IMR-90 (cell line): ENCODE data around the gene ASB6. TPM values are rescaled to one million over a fixed set of nuclear protein-coding genes. Genes with fewer than 3 reads are reported as not detected.
A peak's percentile ranks its signal among the peaks of the same experiment; 100 is the strongest.

Source experiments
- ATAC-seq: fragments of 200-7000 bp; cut with Tn5 transposase; 2 replicates; pipeline ENCODE4 v1.9.1; 2020; ENCODE audit warnings: low read depth, mild to moderate bottlenecking, moderate library complexity
- BruUV-seq: library from RNA; stranded (reverse); fragments of 400-500 nt; replicated peaks from 2 replicates; lab custom pipeline; 2021; lab: Mats Ljungman, UMichigan
- CTCF ChIA-PET: fragments of 300-600 bp; formaldehyde crosslinking; extraction: SDS; loops from one replicate; lab custom pipeline; 2021; ENCODE audit warnings: antibody characterized with exemption; lab: Yijun Ruan, JAX
- POLR2A ChIA-PET: fragments of 300-600 bp; sonication (Branson Sonifier 250); formaldehyde crosslinking; loops from one replicate; lab custom pipeline; 2022; ENCODE audit warnings: antibody characterized with exemption; ENCODE audit not compliant: unreplicated experiment; lab: Charles Lee
- DNase-seq: peaks from one replicate; pipeline ENCODE4 v3.0.0; 2013
- H2AFZ ChIP-seq: replicated peaks from 2 replicates; pipeline ENCODE3; 2013; ENCODE audit warnings: low read length, mild to moderate bottlenecking; ENCODE audit not compliant: poor library complexity
- H2AK5ac ChIP-seq: 2 replicates; pipeline ENCODE4 v1.6.1; 2013; ENCODE audit warnings: low read depth, low read length, inconsistent platforms
- H2AK9ac ChIP-seq: replicated peaks from 2 replicates; pipeline ENCODE3; 2013; ENCODE audit warnings: mild to moderate bottlenecking, low read depth, low read length, moderate library complexity; ENCODE audit not compliant: poor library complexity
- H2BK120ac ChIP-seq: 2 replicates; pipeline ENCODE4 v1.6.1; 2013; ENCODE audit warnings: low read depth, low read length, inconsistent platforms
- H2BK15ac ChIP-seq: 3 replicates; pipeline ENCODE4 v1.6.1; 2013; ENCODE audit warnings: low read depth, low read length, inconsistent platforms
- H2BK20ac ChIP-seq: 2 replicates; pipeline ENCODE4 v1.6.1; 2013; ENCODE audit warnings: low read depth, mild to moderate bottlenecking, inconsistent platforms, low read length, moderate library complexity
- H2BK5ac ChIP-seq: 2 replicates; pipeline ENCODE4 v1.6.1; 2013; ENCODE audit warnings: mild to moderate bottlenecking, low read depth, low read length, inconsistent platforms; ENCODE audit not compliant: poor library complexity, severe bottlenecking
- H3K14ac ChIP-seq: replicated peaks from 2 replicates; pipeline ENCODE4 v1.6.1; 2013; ENCODE audit warnings: low read depth, low read length, inconsistent platforms
- H3K18ac ChIP-seq: 2 replicates; pipeline ENCODE4 v1.6.1; 2013; ENCODE audit warnings: low read depth, low read length, control low read depth
- H3K23ac ChIP-seq: 2 replicates; pipeline ENCODE4 v1.6.1; 2013; ENCODE audit warnings: low read depth, low read length, inconsistent platforms
- H3K27ac ChIP-seq: 2 replicates; pipeline ENCODE4 v1.5.1; 2013; ENCODE audit warnings: mild to moderate bottlenecking, control low read depth, low read length; ENCODE audit not compliant: insufficient read depth
- H3K27me3 ChIP-seq: 2 replicates; pipeline ENCODE4 v1.6.1; 2013; ENCODE audit warnings: low read length; ENCODE audit not compliant: control insufficient read depth, insufficient read depth
- H3K36me3 ChIP-seq: 2 replicates; pipeline ENCODE4 v1.6.1; 2013; ENCODE audit warnings: low read length, mixed read lengths; ENCODE audit not compliant: control insufficient read depth, insufficient read depth
- H3K4ac ChIP-seq: 2 replicates; pipeline ENCODE4 v1.6.1; 2013; ENCODE audit warnings: low read depth, low read length, inconsistent platforms
- H3K4me1 ChIP-seq: 2 replicates; pipeline ENCODE4 v1.6.1; 2013; ENCODE audit warnings: low read length, mixed read lengths; ENCODE audit not compliant: control insufficient read depth, insufficient read depth
- H3K4me2 ChIP-seq: 2 replicates; pipeline ENCODE4 v1.6.1; 2013; ENCODE audit warnings: low read depth, mild to moderate bottlenecking, control low read depth, low read length, moderate library complexity
- H3K4me3 ChIP-seq: 2 replicates; pipeline ENCODE4 v1.5.1; 2013; ENCODE audit warnings: low read depth, mild to moderate bottlenecking, control low read depth, low read length, moderate library complexity; ENCODE audit not compliant: insufficient read depth
- H3K56ac ChIP-seq: 2 replicates; pipeline ENCODE4 v1.6.1; 2013; ENCODE audit warnings: low read length, inconsistent platforms; ENCODE audit not compliant: insufficient read depth; ENCODE audit errors: extremely low read depth
- H3K79me1 ChIP-seq, 2 experiments: 2 replicates each; pipeline ENCODE4 v1.6.1; 2013; ENCODE audit warnings: low read length in 2 of 2, inconsistent platforms in 1 of 2, low read depth in 1 of 2
- H3K9ac ChIP-seq: 2 replicates; pipeline ENCODE4 v1.6.1; 2013; ENCODE audit warnings: low read depth, low read length, control low read depth
- H3K9me1 ChIP-seq: 2 replicates; pipeline ENCODE4 v1.6.1; 2013; ENCODE audit warnings: low read length, inconsistent platforms; ENCODE audit not compliant: insufficient read depth
- H3K9me3 ChIP-seq: 2 replicates; pipeline ENCODE4 v1.6.1; 2013; ENCODE audit warnings: low read length; ENCODE audit not compliant: control insufficient read depth, insufficient read depth
- H4K20me1 ChIP-seq: 2 replicates; pipeline ENCODE4 v1.6.1; 2013; ENCODE audit warnings: low read length, inconsistent platforms; ENCODE audit not compliant: insufficient read depth
- H4K5ac ChIP-seq: 2 replicates; pipeline ENCODE4 v1.6.1; 2013; ENCODE audit warnings: mild to moderate bottlenecking, low read depth, low read length, control low read depth
- H4K8ac ChIP-seq, 2 experiments: 2 replicates each; pipeline ENCODE4 v1.6.1; 2013; ENCODE audit warnings: low read depth in 2 of 2, low read length in 2 of 2, control low read depth in 1 of 2, inconsistent platforms in 1 of 2
- H4K91ac ChIP-seq: 2 replicates; pipeline ENCODE4 v1.6.1; 2013; ENCODE audit warnings: low read depth, low read length, inconsistent platforms; ENCODE audit not compliant: insufficient read depth
- BHLHE40 ChIP-seq: fragments of 150-350 bp; IDR thresholded peaks from 2 replicates; pipeline ENCODE4 v1.6.1; 2016; ENCODE audit warnings: mild to moderate bottlenecking, low read depth, low read length
- CEBPB ChIP-seq: IDR thresholded peaks from 2 replicates; pipeline ENCODE4 v1.6.1; 2012; ENCODE audit warnings: low read depth, low read length, improper control_type of control experiment
- CHD1 ChIP-seq: IDR thresholded peaks from 2 replicates; pipeline ENCODE4 v1.6.1; 2012; ENCODE audit warnings: low read depth, low read length, improper control_type of control experiment
- FOS ChIP-seq: fragments of 150-350 bp; IDR thresholded peaks from 2 replicates; pipeline ENCODE4 v1.6.1; 2016; ENCODE audit warnings: low read depth, low read length
- MAFK ChIP-seq: IDR thresholded peaks from 2 replicates; pipeline ENCODE4 v1.6.1; 2012; ENCODE audit warnings: low read depth, low read length, improper control_type of control experiment
- MAZ ChIP-seq: IDR thresholded peaks from 2 replicates; pipeline ENCODE4 v1.6.1; 2012; ENCODE audit warnings: low read depth, mild to moderate bottlenecking, low read length, improper control_type of control experiment, moderate library complexity, borderline replicate concordance
- NFE2L2 ChIP-seq: fragments of 150-350 bp; IDR thresholded peaks from 2 replicates; pipeline ENCODE4 v1.6.1; 2016; ENCODE audit warnings: low read depth, mild to moderate bottlenecking, low read length
- POLR2A ChIP-seq: IDR thresholded peaks from 2 replicates; pipeline ENCODE4 v1.6.1; 2012; ENCODE audit warnings: mild to moderate bottlenecking, low read depth, low read length
- RAD21 ChIP-seq: IDR thresholded peaks from 2 replicates; pipeline ENCODE4 v1.6.1; 2012; ENCODE audit warnings: low read length, improper control_type of control experiment
- RCOR1 ChIP-seq: IDR thresholded peaks from 2 replicates; pipeline ENCODE4 v1.6.1; 2012; ENCODE audit warnings: mild to moderate bottlenecking, low read length, improper control_type of control experiment; ENCODE audit not compliant: insufficient replicate concordance
- RFX5 ChIP-seq: IDR thresholded peaks from 2 replicates; pipeline ENCODE4 v1.8.0; 2012; ENCODE audit warnings: low read depth, mild to moderate bottlenecking, low read length, moderate library complexity
- WGBS, 2 experiments: methylation state at CpG; one replicate each; pipeline versions ENCODE4 v1.1.5 to v1.1.7; 2013; ENCODE audit warnings: missing lambda C conversion rate in 2 of 2; ENCODE audit not compliant: insufficient read length in 1 of 2; ENCODE audit errors: extremely low coverage in 2 of 2; 5-methylcytosine and 5-hydroxymethylcytosine counted together
- dilution Hi-C: fragments of 300-500 bp; cut with HindIII; formaldehyde crosslinking; loops from one replicate; pipeline ENCODE4 v1.14.3; 2018; ENCODE audit warnings: low sequenced_read_pairs; ENCODE audit not compliant: unreplicated experiment
- in situ Hi-C: fragments of 300-500 bp; cut with MboI; formaldehyde crosslinking; loops from 3 replicates; pipeline ENCODE4 v1.14.3; 2019; ENCODE audit warnings: low sequenced_read_pairs, inconsistent platforms, mixed read lengths
- intact Hi-C: fragments of 100-400 bp; cut with micrococcal nuclease; formaldehyde crosslinking; loops from 2 replicates; pipeline ENCODE4 v1.10.0; 2022
- polyA plus RNA-seq, 3 experiments: library from polyadenylated mRNA; depleted of rRNA; stranded (reverse); fragments of >200 nt; gene quantifications; 2 replicates each; pipeline ENCODE4 v1.2.3, GENCODE V29; 2012; ENCODE audit warnings: low replicate concordance in 1 of 3
- total RNA-seq: library from RNA; depleted of rRNA; stranded (reverse); fragments of >200 nt; gene quantifications from 2 replicates; pipeline ENCODE4 v1.2.3, GENCODE V29; 2012
- TF ChIP-seq, protein P1 (sequence below): conservative IDR thresholded peaks from 2 replicates; pipeline ENCODE4 v1.5.1; 2012; ENCODE audit warnings: mild to moderate bottlenecking, low read depth, low read length, improper control_type of control experiment
- TF ChIP-seq, protein P2 (sequence below): fragments of 150-350 bp; IDR thresholded peaks from 2 replicates; pipeline ENCODE4 v1.6.1; 2017; ENCODE audit warnings: mild to moderate bottlenecking, antibody characterized with exemption, low read length, low read depth

Gene ASB6
- total and polyA plus RNA-seq, 2 of the 4 experiments (the other 2 are of a cell fraction), result 9.7 to 28.9 TPM

DNA sequence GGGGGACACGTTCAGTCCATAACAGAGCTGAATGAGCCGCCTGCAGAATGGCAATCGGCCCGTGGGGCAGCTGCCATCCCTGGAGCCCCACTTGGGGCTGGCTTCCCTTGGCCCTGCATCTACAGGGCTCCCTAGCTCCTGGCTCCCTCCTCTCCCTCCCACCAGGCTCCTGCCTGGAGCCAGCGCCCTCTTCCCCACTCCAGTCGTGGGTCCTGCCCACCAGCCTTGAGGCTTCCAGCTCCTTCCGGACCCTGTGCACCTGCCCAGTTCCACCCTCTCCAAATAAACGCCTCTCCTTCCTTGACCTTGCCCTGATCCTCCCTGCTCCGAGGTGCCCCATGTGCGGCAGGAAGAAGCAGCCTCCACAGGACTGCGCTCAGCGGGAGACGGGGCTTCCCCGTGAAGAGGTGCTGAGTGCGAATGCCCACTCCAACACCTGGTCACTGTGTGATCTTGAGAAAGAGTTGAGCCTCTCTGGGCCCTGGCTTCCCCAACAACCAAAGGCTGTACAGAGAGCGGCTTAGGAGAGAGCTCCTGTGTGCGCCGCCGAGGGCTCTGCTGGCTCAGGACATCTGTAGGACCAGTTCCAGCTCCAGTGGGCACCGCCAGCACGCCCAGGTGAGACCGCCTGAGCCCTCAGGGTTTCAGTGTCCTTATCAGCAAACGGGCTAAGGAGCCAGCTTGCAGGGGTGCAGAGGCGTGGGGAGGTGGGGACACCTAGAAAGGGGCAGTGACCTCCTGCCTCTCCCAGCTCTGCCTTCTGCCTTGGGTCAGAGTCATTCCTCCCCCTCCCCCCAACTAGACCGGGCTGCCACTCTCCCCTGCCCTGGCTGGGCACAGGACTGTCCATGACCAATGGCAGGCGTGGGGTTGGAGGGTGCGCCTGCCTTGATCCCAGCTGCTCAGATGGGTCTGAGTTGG is 33.1 kb downstream of the ASB6 start:
- WGBS, 2 experiments, result 83% methylated on average over 2 of the region's 27 CpGs; no CpG with 5 or more reads in 1 of the 2 experiments
- H3K4me1 ChIP-seq, result peaks cover 16% of the 10 kb centered on the region
- H3K27ac ChIP-seq, result no peak overlapping the region; the same call in 1 of the 2 replicates
- no TSS peak for BruUV-seq
- H3K9me3 ChIP-seq, result no peaks in the 10 kb centered on the region
- no peaks in the 10 kb centered on the region for H3K36me3 ChIP-seq
- no peak overlapping the region for H3K18ac ChIP-seq
- H3K4me2 ChIP-seq, result no peak overlapping the region
- no peak overlapping the region for H3K14ac ChIP-seq
- no peak overlapping the region for H2AFZ ChIP-seq
- H4K91ac ChIP-seq, result peak overlapping the region; percentile 97
- no peaks in the 10 kb centered on the region for H3K9me1 ChIP-seq
- no peak overlapping the region; the same call in 1 of the 2 replicates for H3K23ac ChIP-seq
- peak overlapping the region; percentile 10 for H2AK9ac ChIP-seq
- peaks cover 0 to 9% of the 10 kb centered on the region in 2 experiments; a peak in 2 of 4 replicates for H3K79me1 ChIP-seq
- intact Hi-C loops (no loop called here), dilution Hi-C loops (no loop called here), in situ Hi-C loops (loop anchor here (10.0 kb wide), 1 partner anchor 274 kb away; no protein-coding TSS in a partner anchor)
- ChIA-PET POLR2A (interaction anchor here (0.6 kb wide), 1 partner anchor 466 kb away, joined by 3 read pairs; no protein-coding TSS in a partner anchor), CTCF (interaction anchor here (0.7 kb wide), 1 partner anchor 470 kb away, joined by 7 read pairs; no protein-coding TSS in a partner anchor)
- DNase-seq (no peak), ATAC-seq (no peak)
- peak overlapping the region; percentile 69; the same call in 2 of the 3 replicates for H2BK15ac ChIP-seq
- H2AK5ac ChIP-seq, result peak overlapping the region; percentile 90
- H3K4ac ChIP-seq, result peak overlapping the region; percentile 79
- H3K9ac ChIP-seq, result no peak overlapping the region
- peak overlapping the region; percentile 25 to 54; a peak in 2 of 4 replicates for H4K8ac ChIP-seq
- no peak overlapping the region for H3K4me3 ChIP-seq
- peak overlapping the region; percentile 28; the same call in 1 of the 2 replicates for H4K5ac ChIP-seq
- H2BK5ac ChIP-seq, result peak overlapping the region; percentile 25
- no peaks in the 10 kb centered on the region for H4K20me1 ChIP-seq
- H3K56ac ChIP-seq, result no peak overlapping the region
- no peaks in the 10 kb centered on the region for H3K27me3 ChIP-seq
- peak overlapping the region; percentile 66; the same call in 1 of the 2 replicates for H2BK20ac ChIP-seq
- H2BK120ac ChIP-seq, result peak overlapping the region; percentile 76
- TF ChIP-seq FOS (no peak), POLR2A (no peak), RAD21 (no peak), NFE2L2 (no peak), RCOR1 (no peak), MAFK (no peak), RFX5 (no peak), BHLHE40 (no peak), CEBPB (no peak), MAZ (no peak), CHD1 (no peak)
- TF ChIP-seq, protein P1, sequence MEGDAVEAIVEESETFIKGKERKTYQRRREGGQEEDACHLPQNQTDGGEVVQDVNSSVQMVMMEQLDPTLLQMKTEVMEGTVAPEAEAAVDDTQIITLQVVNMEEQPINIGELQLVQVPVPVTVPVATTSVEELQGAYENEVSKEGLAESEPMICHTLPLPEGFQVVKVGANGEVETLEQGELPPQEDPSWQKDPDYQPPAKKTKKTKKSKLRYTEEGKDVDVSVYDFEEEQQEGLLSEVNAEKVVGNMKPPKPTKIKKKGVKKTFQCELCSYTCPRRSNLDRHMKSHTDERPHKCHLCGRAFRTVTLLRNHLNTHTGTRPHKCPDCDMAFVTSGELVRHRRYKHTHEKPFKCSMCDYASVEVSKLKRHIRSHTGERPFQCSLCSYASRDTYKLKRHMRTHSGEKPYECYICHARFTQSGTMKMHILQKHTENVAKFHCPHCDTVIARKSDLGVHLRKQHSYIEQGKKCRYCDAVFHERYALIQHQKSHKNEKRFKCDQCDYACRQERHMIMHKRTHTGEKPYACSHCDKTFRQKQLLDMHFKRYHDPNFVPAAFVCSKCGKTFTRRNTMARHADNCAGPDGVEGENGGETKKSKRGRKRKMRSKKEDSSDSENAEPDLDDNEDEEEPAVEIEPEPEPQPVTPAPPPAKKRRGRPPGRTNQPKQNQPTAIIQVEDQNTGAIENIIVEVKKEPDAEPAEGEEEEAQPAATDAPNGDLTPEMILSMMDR, result no peak
- TF ChIP-seq, protein P2, sequence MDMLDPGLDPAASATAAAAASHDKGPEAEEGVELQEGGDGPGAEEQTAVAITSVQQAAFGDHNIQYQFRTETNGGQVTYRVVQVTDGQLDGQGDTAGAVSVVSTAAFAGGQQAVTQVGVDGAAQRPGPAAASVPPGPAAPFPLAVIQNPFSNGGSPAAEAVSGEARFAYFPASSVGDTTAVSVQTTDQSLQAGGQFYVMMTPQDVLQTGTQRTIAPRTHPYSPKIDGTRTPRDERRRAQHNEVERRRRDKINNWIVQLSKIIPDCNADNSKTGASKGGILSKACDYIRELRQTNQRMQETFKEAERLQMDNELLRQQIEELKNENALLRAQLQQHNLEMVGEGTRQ, result no peak
